LNCaP clone FGC (cell line): ENCODE data around the gene TMEM59L.

Experiments used
- DNase-seq: peaks from one replicate; pipeline ENCODE4 v3.0.0-alpha.2; 2011; ENCODE audit warnings: low read depth
- H3K4me3 ChIP-seq: 2 replicates; pipeline ENCODE4 v1.5.1; 2011; ENCODE audit warnings: mild to moderate bottlenecking, low read depth, low read length, control low read depth
- CTCF ChIP-seq: IDR thresholded peaks from 2 replicates; pipeline ENCODE4 v1.5.1; 2012; ENCODE audit warnings: mild to moderate bottlenecking; ENCODE audit not compliant: control insufficient read depth, insufficient read depth; ENCODE audit errors: extremely low read depth

TMEM59L gene

GRCh38 chr19:18649371-18650020 lies 36.8 kb downstream of the TMEM59L start:
- TF ChIP-seq CTCF: no peak
- no peak overlapping the region for H3K4me3 ChIP-seq
- no peak for DNase-seq

- no peak for DNase-seq
- TF ChIP-seq CTCF: no peak
- H3K4me3 ChIP-seq: no peak overlapping the region
Measured at GRCh38 chr19:18650021-18650390, 37.3 kb downstream of the TMEM59L start.

GRCh38 chr19:18650468-18651041 lies 37.9 kb downstream of the TMEM59L start:
- no peak overlapping the region for H3K4me3 ChIP-seq
- DNase-seq: no peak
- no peak for TF ChIP-seq CTCF

GRCh38 chr19:18651300-18651699 lies 38.6 kb downstream of the TMEM59L start:
- TF ChIP-seq CTCF: no peak
- no peak overlapping the region for H3K4me3 ChIP-seq
- DNase-seq: no peak

GRCh38 chr19:18651733-18652132 lies 39.1 kb downstream of the TMEM59L start:
- TF ChIP-seq CTCF: no peak
- DNase-seq: no peak
- no peak overlapping the region for H3K4me3 ChIP-seq

GRCh38 chr19:18653853-18654252 lies 41.2 kb downstream of the TMEM59L start:
- DNase-seq: no peak
- H3K4me3 ChIP-seq: no peak overlapping the region
- no peak for TF ChIP-seq CTCF

GRCh38 chr19:18654469-18654868 lies 41.8 kb downstream of the TMEM59L start:
- DNase-seq: no peak
- H3K4me3 ChIP-seq: no peak overlapping the region
- TF ChIP-seq CTCF: no peak
